GM18526 (cell line): ENCODE data around the gene KDR.

Experiments used
- POLR2A ChIP-seq: IDR thresholded peaks from 3 replicates; pipeline ENCODE4 v1.6.1; 2011; ENCODE audit not compliant: insufficient read length; ENCODE audit errors: extremely low read depth

KDR gene

DNA sequence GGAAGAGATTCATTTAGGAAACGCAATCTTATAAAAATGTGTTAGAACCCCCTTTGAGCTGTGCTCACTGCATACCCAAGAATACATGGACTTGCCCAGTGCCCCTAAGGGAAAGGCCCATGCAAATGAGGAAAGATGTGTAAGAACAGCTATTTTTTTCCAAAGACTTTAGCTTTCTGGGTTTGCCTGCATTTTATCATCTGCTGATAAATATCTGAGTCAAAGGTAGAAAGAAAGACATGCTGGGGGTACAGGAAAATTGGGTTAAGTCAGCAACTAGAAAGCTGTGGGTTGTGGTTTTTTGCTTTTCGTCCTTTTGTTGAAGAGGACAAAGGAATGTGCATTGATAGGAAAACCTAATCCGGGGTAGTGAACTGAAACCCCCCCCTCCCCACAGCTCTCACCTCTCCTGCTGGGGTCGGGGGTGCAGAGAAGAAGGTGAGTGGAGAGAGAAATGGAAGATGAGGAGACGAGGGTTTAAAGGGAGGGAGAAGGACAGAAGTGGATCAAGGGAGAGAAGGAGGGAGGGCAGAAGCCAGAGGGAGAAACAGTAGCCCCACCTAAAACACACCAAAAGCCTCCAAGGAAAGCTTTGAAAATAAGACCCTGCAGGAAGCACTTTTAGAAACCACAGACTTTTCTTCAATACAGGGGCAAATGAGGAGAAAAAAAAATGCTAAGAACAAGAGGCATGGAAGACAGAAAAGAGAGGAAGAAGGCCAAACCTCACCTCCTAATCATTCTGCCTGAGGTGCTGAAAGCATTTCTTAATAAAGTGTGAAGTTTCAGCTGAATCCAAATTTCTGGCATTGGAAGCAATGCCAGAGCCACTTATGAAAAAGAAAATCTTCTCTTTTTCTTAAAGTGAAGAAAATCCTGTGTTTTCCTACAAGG is 49.3 kb downstream of the KDR start:
- TF ChIP-seq POLR2A, result no peak

DNA sequence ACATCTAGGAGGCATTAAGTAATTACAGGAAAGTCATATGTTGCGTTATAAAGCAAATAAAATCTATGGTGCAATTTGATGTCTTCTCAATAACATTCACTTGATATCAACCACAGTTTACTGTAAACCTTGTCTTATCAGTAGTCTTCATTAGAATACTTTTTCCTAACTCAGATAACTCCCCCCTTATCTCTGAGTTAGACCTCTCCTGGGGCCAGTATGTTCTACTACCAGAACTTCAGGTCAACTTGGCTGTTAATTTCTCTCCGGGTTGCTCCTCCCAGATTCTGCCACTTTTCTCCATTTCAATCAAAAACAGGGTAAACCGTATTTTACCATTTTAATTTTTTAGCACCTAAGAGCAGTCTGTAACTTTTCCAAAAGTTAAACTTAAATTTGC is 50.0 kb downstream of the KDR start:
- TF ChIP-seq POLR2A, result no peak

DNA sequence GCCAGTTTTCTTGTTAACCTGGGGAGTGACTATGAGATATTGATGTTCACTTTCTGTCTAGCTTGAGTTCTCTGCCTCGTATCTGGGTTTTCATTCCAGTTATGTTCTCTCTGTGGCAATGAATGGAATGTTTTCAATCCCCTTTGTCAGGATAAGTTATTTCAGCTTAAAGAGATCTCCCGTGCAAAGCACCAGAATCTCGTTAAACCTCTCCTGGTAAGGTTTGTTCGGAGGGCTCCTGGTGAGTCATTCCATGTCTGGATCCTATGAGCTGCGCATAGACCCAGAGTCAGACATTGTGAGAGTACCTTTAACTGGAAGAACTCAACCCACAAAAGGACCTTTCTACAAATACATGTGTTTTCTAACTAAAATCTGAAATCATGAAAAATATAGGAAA is 51.0 kb downstream of the KDR start:
- TF ChIP-seq POLR2A, result no peak

DNA sequence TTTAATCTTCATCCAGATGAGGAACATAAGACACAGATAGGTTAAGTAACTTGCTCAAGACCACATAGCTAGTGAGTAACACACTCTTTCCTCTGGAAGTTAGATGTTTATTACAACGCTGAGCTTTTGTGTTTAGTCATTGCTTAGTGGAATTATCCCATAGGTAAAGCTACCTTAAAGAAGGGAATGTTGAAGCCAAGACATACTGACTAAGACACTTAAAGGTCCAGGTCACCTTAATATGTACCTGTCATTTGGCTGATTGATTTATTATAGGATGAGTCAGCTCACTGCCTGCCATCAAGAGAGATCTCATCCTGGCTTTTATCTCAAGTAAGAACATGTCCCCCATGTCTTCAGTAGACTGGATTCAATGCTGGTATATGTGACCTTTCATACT is 53.4 kb downstream of the KDR start:
- TF ChIP-seq POLR2A, result no peak

DNA sequence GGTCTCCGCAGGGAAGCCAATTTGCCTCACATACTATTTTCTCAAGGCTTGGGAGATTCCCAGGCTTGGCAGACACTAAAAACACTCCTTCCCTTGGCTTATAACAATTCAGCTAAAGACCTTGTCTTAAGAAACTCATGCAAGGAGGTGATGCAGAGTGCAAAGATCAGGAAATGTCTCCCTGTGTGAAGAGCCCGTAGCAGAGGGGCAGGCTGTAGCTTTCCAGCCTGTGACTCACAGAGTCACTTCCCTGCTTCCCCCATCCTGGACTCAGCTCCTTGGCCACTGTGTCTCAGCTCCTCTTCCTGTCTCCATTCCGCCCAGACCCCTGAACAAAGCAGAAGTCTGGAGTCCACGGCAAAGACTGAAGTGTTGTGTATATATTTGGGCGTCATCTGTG is 56.1 kb downstream of the KDR start:
- TF ChIP-seq POLR2A, result no peak

DNA sequence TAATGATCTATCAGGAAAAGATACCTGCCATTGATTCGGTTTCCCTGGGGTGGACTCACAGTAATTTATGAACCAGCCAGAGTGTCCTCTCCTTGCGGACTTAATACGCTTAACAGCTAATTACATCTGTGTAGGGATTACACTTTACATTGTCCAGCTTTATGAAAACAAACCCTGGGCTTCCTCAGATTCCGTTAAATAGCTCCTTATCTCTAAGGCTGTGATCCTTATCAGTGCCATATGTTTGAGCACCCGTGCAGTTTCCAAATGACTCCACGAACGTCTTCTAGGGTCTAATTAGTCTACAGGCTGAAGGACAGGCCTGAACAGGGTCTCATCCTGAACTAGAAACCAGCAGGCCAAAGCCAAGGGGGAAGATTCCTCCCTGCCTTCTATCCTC is 56.9 kb downstream of the KDR start:
- TF ChIP-seq POLR2A, result no peak

DNA sequence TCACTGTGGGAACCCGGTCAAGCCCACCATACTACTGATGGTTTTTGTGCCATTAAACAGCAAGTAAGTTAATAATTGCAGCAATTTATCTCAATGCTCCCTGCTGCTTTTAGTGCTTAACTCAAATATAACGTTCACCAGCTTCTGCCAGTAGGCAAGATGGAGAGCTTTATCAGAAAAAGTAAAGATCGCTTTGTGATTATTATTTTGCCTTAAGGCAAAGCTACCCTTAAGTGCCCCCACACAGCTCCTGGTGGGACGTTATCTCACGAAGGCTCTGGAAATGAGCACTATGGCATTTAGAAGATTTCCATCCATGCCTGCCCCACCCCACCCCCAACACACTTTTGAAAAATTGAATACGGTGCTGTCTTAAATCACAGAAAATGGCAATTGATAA is 59.4 kb downstream of the KDR start:
- no peak for TF ChIP-seq POLR2A

DNA sequence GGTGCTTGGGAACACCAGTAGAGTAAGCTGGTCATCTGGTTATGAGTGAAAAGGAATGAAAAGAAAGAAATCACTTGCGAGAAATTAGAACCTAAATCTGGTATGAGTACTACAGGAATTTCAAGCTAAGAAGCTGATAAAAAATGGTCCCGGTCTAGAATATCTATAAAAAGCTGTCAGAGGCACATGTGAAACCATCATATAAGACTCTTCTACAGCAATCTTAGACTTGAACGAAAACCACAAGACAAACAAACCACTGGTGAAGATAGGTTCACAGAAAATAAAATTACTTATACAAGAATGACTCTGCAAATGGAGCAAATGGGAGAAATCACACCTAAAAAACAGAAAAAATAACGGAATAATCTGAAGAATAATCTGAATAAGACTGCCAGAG is 69.9 kb downstream of the KDR start:
- no peak for TF ChIP-seq POLR2A

DNA sequence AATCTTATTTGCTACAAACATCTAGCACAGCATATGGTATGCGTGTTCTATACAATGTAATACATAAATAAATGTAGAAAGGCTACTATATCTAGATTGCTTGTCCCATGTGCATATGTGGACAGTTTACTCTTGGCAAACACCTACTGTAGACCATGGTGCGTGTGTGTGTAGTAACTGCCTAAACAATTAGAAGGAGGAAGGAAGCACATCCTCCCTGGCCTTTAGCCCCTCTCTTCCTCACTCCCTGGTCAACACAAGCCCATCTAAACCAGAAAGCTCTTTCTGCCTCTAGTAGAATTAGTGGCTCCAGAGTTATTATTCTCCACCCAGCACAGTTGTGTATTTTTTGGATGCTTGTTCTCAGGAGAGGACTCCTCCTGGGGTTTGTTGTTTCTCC is 73.9 kb downstream of the KDR start:
- no peak for TF ChIP-seq POLR2A

DNA sequence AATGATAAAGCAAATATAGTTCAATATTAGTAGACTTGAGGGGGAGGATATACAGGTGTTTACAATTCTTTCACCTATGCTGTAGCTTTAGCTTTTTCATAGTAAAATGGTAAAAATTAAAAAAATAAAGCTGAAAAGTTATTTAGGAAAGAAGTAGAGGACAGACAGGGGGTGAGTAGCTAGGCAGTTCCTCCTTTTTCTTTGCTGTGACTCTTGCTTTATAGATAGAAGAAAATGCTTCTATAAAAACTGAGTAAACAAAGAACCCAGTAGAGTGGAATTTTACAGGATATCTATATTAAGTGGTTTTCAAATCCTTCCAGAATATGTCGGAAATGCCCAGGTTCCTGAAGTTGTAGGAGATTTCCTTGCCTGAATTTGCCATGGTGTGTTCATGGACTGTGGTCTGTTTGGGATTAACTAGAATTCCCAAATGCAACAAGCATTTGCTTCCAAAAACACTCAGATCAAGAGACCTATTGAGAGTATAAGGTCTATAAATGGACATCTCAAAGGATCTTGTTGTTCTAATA is 74.9 kb downstream of the KDR start:
- TF ChIP-seq POLR2A, result no peak

DNA sequence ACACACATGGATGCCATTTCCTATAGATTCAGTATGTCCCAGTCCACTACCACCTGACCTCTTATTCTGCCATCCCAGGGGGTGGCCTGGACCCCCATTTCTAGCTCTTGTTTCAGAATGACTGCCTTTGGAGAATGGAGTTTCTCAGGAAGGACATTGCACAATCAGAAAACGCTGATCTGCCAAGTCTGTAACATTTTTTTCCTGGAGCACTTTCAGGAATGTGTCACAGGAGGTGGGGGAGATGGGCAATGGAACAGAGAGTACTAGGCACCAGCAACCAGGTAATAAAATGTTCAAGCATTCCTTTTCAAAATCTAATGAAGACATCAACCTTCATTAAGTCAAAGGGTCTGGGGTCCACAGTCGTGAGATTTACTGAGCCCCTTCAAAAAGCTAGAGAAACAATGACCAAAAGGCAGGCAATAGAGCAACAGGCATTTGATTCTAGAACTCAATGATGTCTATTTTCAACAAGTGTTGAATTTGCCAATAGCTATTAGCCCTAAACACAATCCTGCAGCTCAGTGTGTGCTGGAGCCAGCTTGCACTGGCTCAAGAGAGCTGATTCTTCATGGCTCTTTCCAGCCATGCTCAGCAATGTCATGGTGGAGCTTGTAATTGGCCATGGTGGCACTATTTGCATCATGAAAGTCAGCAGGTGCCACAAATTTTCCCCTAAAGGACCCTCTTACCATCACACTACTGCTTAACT is 87.1 kb downstream of the KDR start:
- TF ChIP-seq POLR2A, result no peak

DNA sequence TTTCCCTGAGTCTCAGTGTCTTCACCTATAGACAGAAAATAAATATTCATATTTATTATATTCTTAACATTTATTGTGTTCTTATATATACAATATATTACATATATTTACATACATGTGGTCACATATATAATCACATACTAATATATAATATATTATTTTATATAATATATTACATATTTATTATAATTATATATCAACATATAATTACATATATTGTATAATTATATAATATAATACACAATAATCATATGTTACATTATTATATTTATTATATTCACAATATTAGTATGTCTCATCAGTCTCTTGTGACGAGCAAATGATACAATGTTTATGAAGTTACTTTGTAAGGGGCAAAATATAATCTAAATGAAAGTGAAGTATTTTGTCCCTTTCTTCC is 87.7 kb downstream of the KDR start:
- TF ChIP-seq POLR2A, result no peak

DNA sequence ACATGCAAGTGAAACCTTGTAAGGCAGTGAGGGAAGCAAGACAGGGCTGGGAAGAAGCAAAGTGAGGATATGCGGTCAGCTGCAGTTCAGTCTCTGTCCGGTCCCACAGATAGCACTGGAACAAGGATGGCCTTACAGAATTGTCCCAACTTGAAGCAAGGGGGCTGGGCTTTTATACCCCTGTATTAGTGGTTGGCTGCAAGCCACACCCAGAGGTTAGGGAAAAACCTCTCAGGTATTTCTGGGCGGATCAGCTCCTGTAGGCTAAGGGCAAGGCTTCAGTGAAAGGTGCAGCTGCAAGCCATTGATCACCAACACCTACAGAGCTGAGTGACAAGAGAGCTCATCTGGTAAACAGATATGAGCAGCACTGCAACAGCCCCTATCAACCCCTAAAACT is 89.0 kb downstream of the KDR start:
- no peak for TF ChIP-seq POLR2A

DNA sequence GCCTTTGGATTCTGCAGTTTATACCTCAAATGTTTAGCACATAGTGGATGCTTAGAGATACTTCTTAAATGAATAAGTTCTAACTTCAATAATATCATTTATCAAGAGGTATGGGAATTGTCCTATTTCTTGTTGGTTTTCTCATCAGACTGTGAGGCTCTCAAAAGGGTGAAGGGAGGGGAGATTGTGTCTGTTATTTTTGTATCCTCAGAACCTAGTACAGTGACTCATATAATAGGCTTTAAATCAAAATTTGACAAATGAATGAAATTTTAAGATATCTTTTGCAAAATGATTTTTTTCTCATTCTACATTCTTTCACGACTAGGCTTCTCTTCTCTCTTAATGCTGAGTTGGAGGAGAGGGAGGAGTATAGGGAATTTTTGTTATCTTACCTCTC is 89.5 kb downstream of the KDR start:
- TF ChIP-seq POLR2A, result no peak

DNA sequence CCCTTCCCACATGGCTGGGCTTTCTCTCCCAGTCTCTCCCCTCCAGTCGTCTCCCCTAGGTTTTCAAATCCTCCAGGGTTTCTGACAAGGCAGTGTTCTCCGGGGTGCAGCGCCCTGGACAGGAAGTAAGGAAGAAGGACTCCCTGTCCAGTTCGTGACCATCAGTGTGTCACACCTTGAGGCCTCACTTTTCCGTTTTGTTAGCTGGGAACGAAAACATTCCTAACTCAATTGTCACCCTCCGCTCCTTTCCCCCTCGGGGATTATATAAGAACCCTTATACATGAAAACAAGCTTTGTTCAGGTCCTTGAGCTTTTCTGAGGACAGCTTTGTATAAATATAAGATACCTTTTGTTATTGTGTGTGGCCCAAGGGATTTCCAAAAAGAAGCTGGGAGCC is 92.1 kb downstream of the KDR start:
- TF ChIP-seq POLR2A, result no peak

DNA sequence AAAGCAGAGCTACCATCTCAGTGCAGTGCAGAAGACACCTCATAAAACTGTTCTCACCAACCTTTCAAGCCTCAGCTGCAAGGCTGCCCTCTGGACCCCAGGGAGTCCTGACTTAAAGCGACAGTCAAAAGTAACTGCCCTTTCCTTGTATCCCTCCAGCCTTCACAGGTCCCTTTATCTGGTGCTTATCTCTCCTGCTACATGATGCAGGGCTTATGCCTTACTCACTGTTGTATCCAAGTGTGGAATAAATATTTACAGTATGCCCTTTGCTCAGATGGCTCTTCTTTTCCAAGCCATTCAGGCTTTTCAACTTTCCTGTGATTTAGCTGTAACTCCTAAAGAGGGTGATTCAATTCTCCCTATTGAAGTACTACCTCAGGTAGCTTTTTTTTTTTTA is 92.6 kb downstream of the KDR start:
- TF ChIP-seq POLR2A, result no peak
